22Rv1 (cell line): ENCODE results near the gene NUP54.
A peak's percentile ranks its signal among the peaks of the same experiment; 100 is the strongest.

Experiments
- H3K27ac ChIP-seq: fragments of 450-650 bp; 2 replicates; pipeline ENCODE4 v1.5.1; 2017
- CTCF ChIP-seq: fragments of 450-650 bp; IDR thresholded peaks from 2 replicates; pipeline ENCODE4 v1.5.1; 2017; ENCODE audit warnings: mild to moderate bottlenecking
- ZFX ChIP-seq: fragments of 450-650 bp; IDR thresholded peaks from 2 replicates; pipeline ENCODE4 v1.6.1; 2017; ENCODE audit warnings: antibody characterized with exemption, borderline replicate concordance

NUP54 gene

DNA sequence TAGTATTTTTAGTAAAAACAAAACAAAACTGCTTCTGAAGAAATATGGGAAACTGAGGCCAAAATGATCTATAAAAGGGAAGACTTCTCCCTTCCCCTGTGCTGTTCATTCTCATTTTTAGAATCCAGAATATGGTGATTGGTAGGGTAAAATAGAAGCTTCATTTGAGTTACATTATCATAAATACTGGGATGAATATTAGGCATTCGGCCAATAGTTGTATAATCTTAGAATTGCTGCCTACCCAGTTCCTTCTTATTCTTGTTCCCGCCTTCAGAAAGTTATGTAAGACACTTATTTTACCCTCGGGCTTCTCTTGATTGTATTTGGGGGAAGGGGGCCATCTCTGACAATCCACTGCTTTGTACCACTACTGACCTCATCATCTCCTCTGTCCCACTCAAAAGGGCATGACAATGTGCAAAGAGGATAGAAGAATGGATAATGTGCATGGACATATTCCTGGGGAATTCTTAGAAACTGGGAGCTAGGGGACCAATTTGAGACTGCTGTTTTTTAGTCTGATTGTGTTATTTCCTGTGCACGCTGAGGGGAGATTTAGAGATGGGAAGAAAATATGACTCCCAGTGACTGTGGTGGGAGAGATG is 73.1 kb downstream of the NUP54 start:
- TF ChIP-seq CTCF (no peak), ZFX (no peak)
- H3K27ac ChIP-seq = no peak overlapping the region

DNA sequence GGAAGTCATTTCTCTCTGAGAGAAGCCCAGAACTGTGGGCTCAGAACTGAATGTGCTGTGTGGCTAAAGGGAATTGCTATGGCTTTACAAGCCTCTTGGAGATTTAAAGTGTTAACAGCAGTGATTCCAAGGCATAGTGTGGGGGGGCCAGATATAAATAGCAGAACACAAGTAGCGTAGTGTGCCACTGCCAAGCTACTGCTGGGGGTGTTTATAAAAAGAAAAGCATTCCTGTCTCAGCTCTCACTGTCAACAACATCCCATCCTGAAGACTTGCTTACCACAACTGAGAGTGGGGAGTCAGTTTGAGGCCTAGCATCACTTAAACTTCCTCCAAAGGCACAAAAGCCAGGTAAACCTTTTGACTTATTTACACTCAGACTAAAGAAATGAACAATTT is 73.7 kb downstream of the NUP54 start, which contains the start of gene ART3:
ART3 (plus strand) TSS at position 242 of the 400 bp plus-strand sequence. CDS start 1,181 bp downstream, outside the sequence.
- no peak within 1 kb of the TSS for H3K27ac ChIP-seq
- no peak for TF ChIP-seq ZFX
- no peak for TF ChIP-seq CTCF

DNA sequence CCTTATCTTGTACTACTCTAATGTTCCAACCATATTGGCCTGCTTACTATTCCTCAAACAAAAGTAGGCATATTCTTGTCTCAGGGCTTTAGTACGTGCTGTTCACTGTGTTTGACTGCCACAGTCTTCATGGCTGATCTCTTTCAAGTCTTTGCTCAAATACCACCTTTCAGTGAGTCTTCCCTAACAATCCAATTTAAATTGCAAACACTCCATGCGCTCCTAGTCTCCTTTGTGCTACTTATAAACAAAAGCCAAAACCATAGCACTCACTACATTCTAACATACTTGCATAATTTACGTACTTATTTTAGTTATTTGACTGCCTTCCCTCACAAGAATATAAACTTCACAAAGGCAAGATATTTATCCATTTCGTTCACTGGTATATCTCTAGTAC is 75.4 kb downstream of the NUP54 start:
- H3K27ac ChIP-seq = no peak overlapping the region
- TF ChIP-seq CTCF (no peak), ZFX (no peak)

DNA sequence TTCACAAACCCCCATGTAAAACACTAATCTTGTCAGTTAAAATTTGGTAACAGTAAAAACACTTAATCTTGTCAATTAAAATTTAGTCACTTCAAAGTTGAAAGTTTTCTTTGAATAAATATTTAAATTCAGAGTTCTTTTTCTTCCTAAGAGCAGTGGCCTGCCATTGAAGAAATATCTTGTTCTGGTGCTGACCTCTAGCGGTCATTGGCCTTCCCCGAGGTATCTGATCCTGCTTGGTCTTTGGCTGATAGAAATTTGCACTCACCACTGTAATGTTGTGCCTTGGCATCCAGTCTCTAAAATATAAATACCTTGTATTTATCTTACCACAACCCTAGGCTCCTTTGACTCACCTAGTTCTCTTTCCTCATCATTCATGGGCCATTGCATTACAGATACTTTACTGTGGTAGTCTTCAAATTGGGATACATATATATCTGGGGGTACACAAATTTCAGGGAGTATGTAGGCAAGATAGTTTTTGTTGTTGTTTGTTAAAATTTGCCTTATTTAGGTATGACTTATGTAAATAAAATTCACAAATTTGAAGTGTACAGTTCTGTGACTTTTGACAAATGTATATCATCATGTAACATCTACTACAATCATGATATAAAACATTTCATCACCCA is 80.4 kb downstream of the NUP54 start:
- peak; percentile 89 for TF ChIP-seq CTCF
- no peak for TF ChIP-seq ZFX
- no peak overlapping the region for H3K27ac ChIP-seq

- no peak overlapping the region for H3K27ac ChIP-seq
- TF ChIP-seq CTCF (no peak), ZFX (no peak)
These were observed 81.7 kb downstream of the NUP54 start for GRCh38 chr4:76066546-76066945.
